Measurements from ENCODE around the gene IKZF2. TPM values are rescaled to one million over a fixed set of nuclear protein-coding genes. Genes with fewer than 3 reads are reported as not detected.

Gene IKZF2
- total and polyA plus RNA-seq, 2 of the 4 experiments (the other 2 are of a cell fraction): 2.1 to 25.5 TPM

DNA sequence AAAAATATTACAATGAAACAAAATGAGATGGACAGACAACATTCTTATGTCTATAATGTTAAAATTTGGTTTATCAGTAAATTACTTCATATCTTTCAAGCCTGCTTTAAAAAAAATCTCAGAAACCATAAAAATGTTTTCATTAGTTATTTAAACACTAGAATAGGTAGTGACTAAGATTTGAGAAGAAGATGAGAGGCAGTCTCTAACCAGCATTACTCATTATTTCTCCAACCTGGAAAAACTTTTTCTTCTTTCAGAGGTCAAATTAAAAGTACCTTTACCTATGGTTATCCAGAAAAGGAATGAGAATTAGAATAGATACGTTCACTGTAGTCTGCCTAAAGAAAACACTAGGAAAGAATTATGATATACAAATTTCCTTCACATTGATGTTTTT lies 50.3 kb downstream of the IKZF2 start:
- Histone ChIP-seq H3K18ac (ENCODE audit: low read depth, low read length) (no peak overlapping the region), H3K56ac (ENCODE audit: extremely low read depth, insufficient read depth, low read length) (no peak overlapping the region), H3K79me1 (ENCODE audit: low read depth in 1 of 2, low read length in 2 of 2) (0 out of 4 replicates have a peak, but pooled peaks cover 0 to 5% of the 10 kb centered on the region in 2 experiments), H2BK120ac (ENCODE audit: low read depth, low read length) (no peak overlapping the region), H3K4me1 (ENCODE audit: control insufficient read depth, insufficient read depth, low read length) (no peaks in the 10 kb centered on the region), H2BK5ac (ENCODE audit: low read depth, low read length, poor library complexity, severe bottlenecking) (no peak overlapping the region), H2AFZ (replicated peaks; ENCODE audit: low read length, poor library complexity) (no peak overlapping the region), H3K4ac (ENCODE audit: low read depth, low read length) (no peak overlapping the region), H3K36me3 (ENCODE audit: control insufficient read depth, insufficient read depth, low read length) (no peaks in the 10 kb centered on the region), H3K14ac (replicated peaks; ENCODE audit: low read depth, low read length) (no peak overlapping the region), H3K9me3 (ENCODE audit: control insufficient read depth, insufficient read depth, low read length) (no peaks in the 10 kb centered on the region), H3K4me2 (ENCODE audit: low read depth, low read length) (no peak overlapping the region), H4K5ac (ENCODE audit: low read depth, low read length) (no peak overlapping the region), H4K8ac (ENCODE audit: low read depth in 2 of 2, low read length in 2 of 2) (no peak overlapping the region), H3K27me3 (ENCODE audit: control insufficient read depth, insufficient read depth, low read length) (no peaks in the 10 kb centered on the region), H2AK9ac (replicated peaks; ENCODE audit: low read depth, low read length, poor library complexity) (no peak overlapping the region), H3K9ac (ENCODE audit: low read depth, low read length) (no peak overlapping the region), H3K9me1 (ENCODE audit: insufficient read depth, low read length) (no peaks in the 10 kb centered on the region), H3K4me3 (ENCODE audit: insufficient read depth, low read depth, low read length) (no peak overlapping the region), H2BK15ac (ENCODE audit: low read depth, low read length) (no peak overlapping the region), H4K20me1 (ENCODE audit: insufficient read depth, low read length) (no peaks in the 10 kb centered on the region), H3K27ac (ENCODE audit: insufficient read depth, low read length) (no peak overlapping the region), H2BK20ac (ENCODE audit: low read depth, low read length) (no peak overlapping the region), H2AK5ac (ENCODE audit: low read depth, low read length) (no peak overlapping the region), H4K91ac (ENCODE audit: insufficient read depth, low read depth, low read length) (no peak overlapping the region), H3K23ac (ENCODE audit: low read depth, low read length) (no peak overlapping the region)
- ATAC-seq (ENCODE audit: low read depth): no peak
- intact Hi-C loops (cut with micrococcal nuclease): no loop called here
- ChIA-PET POLR2A (ENCODE audit: unreplicated experiment) (no interaction called here), CTCF (no interaction called here)
- WGBS, 2 experiments (ENCODE audit: extremely low coverage in 2 of 2, insufficient read length in 1 of 2): no CpG with 5 or more reads among the region's 1 CpG
- no peak for TF ChIP-seq CEBPB (IDR thresholded peaks at IDR 0.05; ENCODE audit: low read depth, low read length)
- TF ChIP-seq RFX5 (IDR thresholded peaks at IDR 0.05; ENCODE audit: low read depth, low read length): no peak
- TF ChIP-seq, protein P1, sequence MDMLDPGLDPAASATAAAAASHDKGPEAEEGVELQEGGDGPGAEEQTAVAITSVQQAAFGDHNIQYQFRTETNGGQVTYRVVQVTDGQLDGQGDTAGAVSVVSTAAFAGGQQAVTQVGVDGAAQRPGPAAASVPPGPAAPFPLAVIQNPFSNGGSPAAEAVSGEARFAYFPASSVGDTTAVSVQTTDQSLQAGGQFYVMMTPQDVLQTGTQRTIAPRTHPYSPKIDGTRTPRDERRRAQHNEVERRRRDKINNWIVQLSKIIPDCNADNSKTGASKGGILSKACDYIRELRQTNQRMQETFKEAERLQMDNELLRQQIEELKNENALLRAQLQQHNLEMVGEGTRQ (IDR thresholded peaks at IDR 0.05; ENCODE audit: low read depth, low read length): no peak
- no peak for TF ChIP-seq POLR2A (IDR thresholded peaks at IDR 0.05; ENCODE audit: low read depth, low read length)
- no peak for TF ChIP-seq MXI1 (IDR thresholded peaks at IDR 0.05; ENCODE audit: borderline replicate concordance, low read depth, low read length)
- TF ChIP-seq BHLHE40 (IDR thresholded peaks at IDR 0.05; ENCODE audit: low read depth, low read length): no peak
- TF ChIP-seq RAD21 (IDR thresholded peaks at IDR 0.05; ENCODE audit: low read length): no peak
- no peak for TF ChIP-seq MAFK (IDR thresholded peaks at IDR 0.05; ENCODE audit: low read depth, low read length)
- TF ChIP-seq RCOR1 (IDR thresholded peaks at IDR 0.05; ENCODE audit: insufficient replicate concordance, low read length): no peak
- no peak for TF ChIP-seq SMC3 (IDR thresholded peaks at IDR 0.05; ENCODE audit: low read depth, low read length)
- dilution Hi-C loops (cut with HindIII; ENCODE audit: low sequenced_read_pairs, unreplicated experiment): no loop called here
- no peak for DNase-seq
- in situ Hi-C loops (cut with MboI; ENCODE audit: low sequenced_read_pairs): no loop called here
- BruUV-seq (replicated peaks): no TSS peak

All from IMR-90 (cell line).